Activated T-cell treated with anti-CD3 and anti-CD28 coated beads, Interleukin-2, amount 50 U/mL, for 4 hours (primary cell): Measurements from ENCODE around the gene TMEM213. TPM values are rescaled to one million over a fixed set of nuclear protein-coding genes. Genes with fewer than 3 reads are reported as not detected.
A peak's percentile ranks its signal among the peaks of the same experiment; 100 is the strongest.

Experiments used
- ATAC-seq, 2 donors: fragments of 200-7000 bp; cut with Tn5 transposase; one replicate each; pipeline ENCODE4 v1.10.0; 2021
- DNase-seq: peaks from one replicate; pipeline ENCODE4 v3.0.0-alpha.2; 2020
- H3K27me3 Mint-ChIP-seq: one replicate; pipeline ENCODE4 v1.8.0; 2021; ENCODE audit warnings: low read depth, mixed read lengths
- H3K36me3 Mint-ChIP-seq: one replicate; pipeline ENCODE4 v1.8.0; 2022; ENCODE audit warnings: mixed read lengths; ENCODE audit not compliant: insufficient read depth
- H3K4me1 Mint-ChIP-seq: one replicate; pipeline ENCODE4 v1.8.0; 2021; ENCODE audit warnings: low read depth, mixed read lengths
- H3K4me3 Mint-ChIP-seq: one replicate; pipeline ENCODE4 v1.8.0; 2021; ENCODE audit warnings: mild to moderate bottlenecking, moderate library complexity, mixed read lengths
- H3K9me3 Mint-ChIP-seq: one replicate; pipeline ENCODE4 v1.8.0; 2021; ENCODE audit warnings: mixed read lengths
- total RNA-seq, 3 donors: library from RNA; stranded (reverse); gene quantifications; one replicate each; pipeline ENCODE4 v1.2.1, GENCODE V29; 2021

TMEM213 gene
- total RNA-seq, 3 donors from 2014 or later: not detected

GRCh38 chr7:138867744-138868143, 70.0 kb downstream of the TMEM213 start:
- Mint-ChIP-seq H3K36me3 (no peaks in the 10 kb centered on the region), H3K9me3 (no peaks in the 10 kb centered on the region), H3K27me3 (peaks cover 7% of the 10 kb centered on the region), H3K4me1 (peaks cover 13% of the 10 kb centered on the region), H3K4me3 (no peak overlapping the region)
- DNase-seq (no peak), ATAC-seq (no peak)

GRCh38 chr7:138868711-138869110, 70.9 kb downstream of the TMEM213 start:
- Mint-ChIP-seq H3K36me3 (no peaks in the 10 kb centered on the region), H3K27me3 (peaks cover 7% of the 10 kb centered on the region), H3K9me3 (no peaks in the 10 kb centered on the region), H3K4me1 (peaks cover 13% of the 10 kb centered on the region), H3K4me3 (no peak overlapping the region)
- ATAC-seq (no peak), DNase-seq (no peak)

DNA sequence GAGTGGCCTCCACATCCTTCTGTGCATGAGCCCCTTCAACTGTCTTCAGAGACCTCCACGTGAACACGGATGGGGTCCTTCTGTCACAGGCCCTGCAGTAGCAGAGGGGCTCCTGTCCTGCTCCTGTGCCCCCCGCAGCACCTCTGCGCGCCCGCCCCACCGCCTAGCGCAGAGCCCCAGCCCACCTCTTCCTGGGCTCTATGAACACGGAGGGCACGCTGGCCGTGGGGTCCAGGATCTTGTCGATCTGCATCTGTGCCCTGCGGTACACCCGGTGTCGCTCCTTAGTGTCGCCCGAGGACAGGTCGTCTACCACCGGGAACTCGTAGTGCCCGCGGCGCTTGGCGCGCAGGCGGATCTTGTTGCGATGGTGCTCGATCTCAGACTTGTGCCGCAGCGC, 71.6 kb downstream of the TMEM213 start:
- Mint-ChIP-seq H3K9me3 (no peaks in the 10 kb centered on the region), H3K4me1 (peaks cover 15% of the 10 kb centered on the region), H3K4me3 (no peak overlapping the region), H3K27me3 (peaks cover 7% of the 10 kb centered on the region), H3K36me3 (no peaks in the 10 kb centered on the region)
- no peak for DNase-seq
- ATAC-seq: no peak

- DNase-seq: no peak
- no peaks in the 10 kb centered on the region for H3K36me3 Mint-ChIP-seq
- ATAC-seq: no peak
- H3K4me3 Mint-ChIP-seq: no peak overlapping the region
- H3K4me1 Mint-ChIP-seq: peaks cover 13% of the 10 kb centered on the region
- no peaks in the 10 kb centered on the region for H3K9me3 Mint-ChIP-seq
- peaks cover 7% of the 10 kb centered on the region for H3K27me3 Mint-ChIP-seq
Measured at GRCh38 chr7:138871065-138871813, 73.4 kb downstream of the TMEM213 start.

DNA sequence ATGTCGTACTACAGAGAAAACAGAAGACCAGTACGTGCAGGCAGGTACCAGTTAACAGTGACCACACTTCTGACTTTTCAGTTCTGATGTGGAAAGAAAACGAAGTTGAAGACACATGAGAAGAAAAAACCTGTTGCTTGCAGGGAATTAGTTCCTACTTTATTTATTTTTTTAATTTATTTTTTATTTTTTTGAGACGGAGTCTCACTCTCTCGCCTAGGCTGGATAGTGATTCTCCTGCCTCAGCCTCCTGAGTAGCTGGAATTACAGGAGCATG, 74.0 kb downstream of the TMEM213 start:
- ATAC-seq (no peak), DNase-seq (no peak)
- peaks cover 18% of the 10 kb centered on the region for H3K4me1 Mint-ChIP-seq
- H3K27me3 Mint-ChIP-seq: peaks cover 7% of the 10 kb centered on the region
- H3K36me3 Mint-ChIP-seq: no peaks in the 10 kb centered on the region
- no peaks in the 10 kb centered on the region for H3K9me3 Mint-ChIP-seq
- H3K4me3 Mint-ChIP-seq: no peak overlapping the region

- H3K4me1 Mint-ChIP-seq: peaks cover 18% of the 10 kb centered on the region
- ATAC-seq (no peak), DNase-seq (no peak)
- H3K36me3 Mint-ChIP-seq: no peaks in the 10 kb centered on the region
- H3K27me3 Mint-ChIP-seq: peaks cover 7% of the 10 kb centered on the region
- H3K9me3 Mint-ChIP-seq: no peaks in the 10 kb centered on the region
- H3K4me3 Mint-ChIP-seq: no peak overlapping the region
Measured at GRCh38 chr7:138872576-138872975, 74.8 kb downstream of the TMEM213 start.

DNA sequence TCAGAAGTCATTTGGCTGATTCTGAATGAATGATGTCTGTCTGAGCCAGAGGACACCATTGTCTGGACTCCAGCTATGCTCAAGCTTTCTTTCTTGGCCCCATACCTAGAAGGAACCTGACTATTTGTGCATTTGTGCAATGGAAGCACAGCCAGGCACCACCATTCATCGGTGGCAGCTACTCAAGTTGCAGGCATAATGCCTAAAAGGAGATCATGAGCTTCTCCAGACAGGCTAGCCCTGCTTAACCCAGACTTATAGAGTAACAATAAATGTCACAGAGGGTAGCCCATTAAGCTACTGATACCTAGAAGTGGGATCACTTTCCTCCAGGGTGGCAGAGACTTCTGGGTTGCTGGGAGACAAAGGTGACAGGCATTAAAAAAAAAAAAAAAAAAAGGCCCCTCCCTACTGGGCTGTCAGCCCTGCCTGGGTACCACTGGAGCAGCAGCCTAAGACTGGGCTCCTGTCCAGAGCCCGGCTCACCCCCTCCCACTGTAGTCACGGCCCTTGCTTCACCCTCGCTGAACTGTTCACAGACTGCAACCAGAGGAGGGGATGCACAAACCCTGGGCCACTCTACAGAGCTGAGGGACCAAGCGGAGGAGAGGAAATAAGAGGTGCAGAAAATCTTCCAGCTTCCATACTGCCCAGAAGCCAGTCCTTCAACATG, 75.6 kb downstream of the TMEM213 start:
- no peaks in the 10 kb centered on the region for H3K9me3 Mint-ChIP-seq
- H3K4me3 Mint-ChIP-seq: no peak overlapping the region
- H3K36me3 Mint-ChIP-seq: no peaks in the 10 kb centered on the region
- ATAC-seq (no peak), DNase-seq (no peak)
- H3K27me3 Mint-ChIP-seq: peaks cover 7% of the 10 kb centered on the region
- H3K4me1 Mint-ChIP-seq: peaks cover 18% of the 10 kb centered on the region

GRCh38 chr7:138875794-138876193, 78.0 kb downstream of the TMEM213 start:
- H3K9me3 Mint-ChIP-seq: no peaks in the 10 kb centered on the region
- no peaks in the 10 kb centered on the region for H3K36me3 Mint-ChIP-seq
- peaks cover 19% of the 10 kb centered on the region for H3K4me1 Mint-ChIP-seq
- ATAC-seq (peak; percentile 99 to 100), DNase-seq (peak; percentile 43)
- H3K27me3 Mint-ChIP-seq: peaks cover 3% of the 10 kb centered on the region
- no peak overlapping the region for H3K4me3 Mint-ChIP-seq

DNA sequence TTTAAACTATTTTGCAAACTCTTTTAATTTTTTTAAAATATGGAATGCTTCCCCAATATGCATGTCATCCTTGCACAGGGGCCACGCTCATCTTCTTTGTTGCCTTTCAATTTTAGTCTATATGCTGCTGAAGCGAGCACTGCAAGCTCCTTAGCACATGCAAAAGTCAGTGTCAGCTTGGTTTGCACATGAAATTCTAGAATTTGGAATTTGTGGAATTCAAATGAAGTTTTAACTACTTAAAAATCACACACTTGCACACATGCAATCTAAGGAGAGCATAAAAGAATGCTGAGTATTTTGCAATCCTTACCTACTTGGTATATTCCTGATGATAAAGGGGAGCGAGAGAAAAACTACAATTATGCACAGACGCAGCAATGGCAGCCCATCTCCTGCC, 78.5 kb downstream of the TMEM213 start:
- H3K27me3 Mint-ChIP-seq: no peaks in the 10 kb centered on the region
- H3K4me1 Mint-ChIP-seq: peaks cover 19% of the 10 kb centered on the region
- H3K4me3 Mint-ChIP-seq: no peak overlapping the region
- DNase-seq (no peak), ATAC-seq (peak in 1 of 2 donors; percentile 19)
- no peaks in the 10 kb centered on the region for H3K36me3 Mint-ChIP-seq
- H3K9me3 Mint-ChIP-seq: no peaks in the 10 kb centered on the region

DNA sequence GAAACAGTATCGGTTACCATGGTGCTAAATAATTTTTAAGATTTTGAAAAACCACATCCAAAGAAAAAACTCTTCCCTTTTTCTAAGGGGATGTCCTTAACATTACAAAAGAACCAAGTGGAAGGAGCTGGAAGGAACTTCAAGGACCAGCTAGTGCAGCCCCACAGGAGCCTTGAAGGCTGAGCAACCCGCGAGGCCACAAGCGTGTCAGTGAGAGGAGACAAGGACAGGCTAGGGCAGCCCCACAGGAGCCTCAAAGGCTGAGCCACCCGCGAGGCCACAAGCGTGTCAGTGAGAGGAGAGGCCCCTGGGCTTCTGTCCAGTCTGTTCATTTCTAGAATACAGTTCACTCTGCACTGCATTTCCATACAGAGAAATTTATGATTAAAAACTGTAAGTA, 80.3 kb downstream of the TMEM213 start:
- ATAC-seq (no peak), DNase-seq (no peak)
- no peak overlapping the region for H3K4me3 Mint-ChIP-seq
- peaks cover 30% of the 10 kb centered on the region for H3K4me1 Mint-ChIP-seq
- H3K27me3 Mint-ChIP-seq: no peaks in the 10 kb centered on the region
- H3K9me3 Mint-ChIP-seq: no peaks in the 10 kb centered on the region
- H3K36me3 Mint-ChIP-seq: no peaks in the 10 kb centered on the region

GRCh38 chr7:138878856-138879255, 81.1 kb downstream of the TMEM213 start:
- Mint-ChIP-seq H3K4me1 (peaks cover 30% of the 10 kb centered on the region), H3K27me3 (no peaks in the 10 kb centered on the region), H3K36me3 (no peaks in the 10 kb centered on the region), H3K4me3 (no peak overlapping the region), H3K9me3 (no peaks in the 10 kb centered on the region)
- ATAC-seq (no peak), DNase-seq (no peak)

- no peak overlapping the region for H3K4me3 Mint-ChIP-seq
- H3K4me1 Mint-ChIP-seq: peaks cover 28% of the 10 kb centered on the region
- DNase-seq (no peak), ATAC-seq (no peak)
- H3K9me3 Mint-ChIP-seq: no peaks in the 10 kb centered on the region
- H3K36me3 Mint-ChIP-seq: no peaks in the 10 kb centered on the region
- H3K27me3 Mint-ChIP-seq: no peaks in the 10 kb centered on the region
Measured at GRCh38 chr7:138879356-138879755, 81.6 kb downstream of the TMEM213 start.

DNA sequence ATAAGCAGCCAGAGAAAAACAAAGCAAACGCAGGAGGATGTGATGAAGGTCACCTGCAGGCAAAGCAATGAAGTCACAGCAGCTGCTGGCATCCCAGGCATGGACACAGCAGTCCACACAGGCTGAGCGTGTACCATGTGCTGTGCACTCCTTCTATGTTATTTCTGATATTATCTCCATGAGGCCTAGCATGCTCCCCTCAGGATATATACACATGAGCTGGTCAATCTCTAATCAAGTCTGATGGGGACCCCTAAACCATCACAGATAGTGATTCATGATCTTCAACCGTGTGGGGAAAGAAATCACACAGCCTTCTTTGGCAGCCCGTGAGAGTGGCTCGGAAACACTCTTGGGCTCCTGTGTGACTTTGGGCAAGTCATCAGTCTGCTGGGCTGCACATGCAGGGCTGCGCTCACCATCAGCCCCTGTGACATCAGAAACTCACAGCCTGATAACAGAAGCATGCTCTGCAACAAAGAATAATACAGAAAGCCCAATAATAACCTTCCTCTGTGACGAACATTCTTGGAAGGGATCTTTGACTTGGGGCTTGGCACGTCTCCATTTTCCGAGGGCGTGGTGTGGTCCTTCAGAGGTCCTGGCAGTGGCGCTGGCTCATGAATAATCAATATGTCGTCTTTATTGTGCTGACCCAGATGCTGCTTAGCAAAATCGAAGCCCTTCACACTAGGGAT, 83.2 kb downstream of the TMEM213 start:
- no peak for ATAC-seq
- Mint-ChIP-seq H3K4me3 (no peak overlapping the region), H3K27me3 (no peaks in the 10 kb centered on the region), H3K4me1 (peaks cover 20% of the 10 kb centered on the region), H3K9me3 (no peaks in the 10 kb centered on the region), H3K36me3 (no peaks in the 10 kb centered on the region)
- DNase-seq: no peak

- Mint-ChIP-seq H3K9me3 (no peaks in the 10 kb centered on the region), H3K36me3 (no peaks in the 10 kb centered on the region), H3K4me3 (no peak overlapping the region), H3K4me1 (peaks cover 18% of the 10 kb centered on the region), H3K27me3 (no peaks in the 10 kb centered on the region)
- DNase-seq (no peak), ATAC-seq (no peak)
Measured at GRCh38 chr7:138881579-138882188, 83.9 kb downstream of the TMEM213 start.
